GM12875 (cell line): ENCODE data around the gene ESYT2.

Experiments used
- H3K4me3 ChIP-seq: one replicate; pipeline ENCODE4 v1.5.1; 2011; ENCODE audit warnings: low read depth, low read length, control low read depth
- CTCF ChIP-seq: IDR thresholded peaks from 2 replicates; pipeline ENCODE4 v1.5.1; 2011; ENCODE audit warnings: low read depth, mild to moderate bottlenecking, control low read depth, inconsistent platforms, low read length, moderate library complexity, borderline replicate concordance; ENCODE audit not compliant: insufficient read depth

ESYT2 gene

GRCh38 chr7:158795272-158795671 lies 34.0 kb downstream of the ESYT2 start:
- H3K4me3 ChIP-seq, result no peak overlapping the region
- no peak for TF ChIP-seq CTCF

GRCh38 chr7:158791107-158791506 lies 38.2 kb downstream of the ESYT2 start:
- H3K4me3 ChIP-seq, result no peak overlapping the region
- no peak for TF ChIP-seq CTCF

- no peak overlapping the region for H3K4me3 ChIP-seq
- TF ChIP-seq CTCF, result no peak
Measured at GRCh38 chr7:158789842-158790241, 39.5 kb downstream of the ESYT2 start.

GRCh38 chr7:158786898-158787297 lies 42.4 kb downstream of the ESYT2 start:
- H3K4me3 ChIP-seq, result no peak overlapping the region
- no peak for TF ChIP-seq CTCF

GRCh38 chr7:158784270-158784669 lies 45.0 kb downstream of the ESYT2 start:
- TF ChIP-seq CTCF, result no peak
- no peak overlapping the region for H3K4me3 ChIP-seq

GRCh38 chr7:158783595-158783994 lies 45.7 kb downstream of the ESYT2 start:
- TF ChIP-seq CTCF, result no peak
- H3K4me3 ChIP-seq, result no peak overlapping the region

GRCh38 chr7:158782761-158783401 lies 46.4 kb downstream of the ESYT2 start:
- TF ChIP-seq CTCF, result no peak
- no peak overlapping the region for H3K4me3 ChIP-seq
